ENCODE data around the gene ANAPC1.
"Not testable (repeated sequence)": the region's sequence is repeated elsewhere in the genome, so short reads cannot be mapped to it uniquely, and the experiment has no call there.

- TF ChIP-seq EZH2 (IDR thresholded peaks at IDR 0.05); POLR2AphosphoS5 (IDR thresholded peaks at IDR 0.05; ENCODE audit: borderline replicate concordance, low read depth, low read length): not testable (repeated sequence)
Observed at GRCh38 chr2:111905475-111905869, 21.5 kb upstream of the ANAPC1 start.

Measured in SK-N-MC (cell line).